Stimulated activated CD4-positive, alpha-beta T cell treated with anti-CD3 and anti-CD28 coated beads, Interleukin-12 subunit alpha, Interleukin-12 subunit beta, amount 100 ng/mL, for 24 hours (primary cell): ENCODE measurements around the gene SPATA17.

ENCODE experiments used
- DNase-seq, 2 experiments: peaks; one replicate each; pipeline ENCODE4 v3.0.0-alpha.2; 2020; ENCODE audit warnings: low read depth in 2 of 2

The SPATA17 gene

GRCh38 chr1:217911908-217912307 lies 280.8 kb downstream of the SPATA17 start:
- DNase-seq, result no peak

DNA sequence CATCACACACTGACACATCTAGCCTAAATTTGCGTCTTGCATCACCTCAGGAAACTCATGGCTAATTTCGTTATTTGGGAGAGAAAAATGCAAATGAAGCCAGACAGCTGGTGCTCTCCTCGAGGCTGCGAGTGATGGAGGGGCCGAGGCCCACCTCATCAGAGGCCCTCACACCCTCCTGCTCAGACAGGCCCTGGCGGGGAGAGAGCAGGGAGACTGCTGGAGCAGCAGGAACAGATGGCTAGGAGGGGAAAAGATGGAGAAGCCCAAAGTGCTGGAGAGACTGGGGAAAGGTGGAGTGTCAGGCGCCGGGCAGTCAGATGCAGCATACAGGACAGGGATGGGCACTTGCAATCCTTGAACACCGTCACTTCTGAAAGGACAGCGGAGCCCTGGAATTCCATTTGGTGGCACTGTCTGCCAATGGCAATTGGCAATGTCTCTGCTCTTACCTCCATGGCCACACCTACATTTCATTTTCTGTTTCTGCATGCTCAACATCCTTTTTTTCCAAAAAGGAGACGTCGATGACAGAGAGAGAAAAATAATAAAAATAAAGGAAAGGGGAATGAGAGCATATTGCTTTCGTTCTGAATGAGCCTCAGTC lies 286.2 kb downstream of the SPATA17 start:
- no peak for DNase-seq

DNA sequence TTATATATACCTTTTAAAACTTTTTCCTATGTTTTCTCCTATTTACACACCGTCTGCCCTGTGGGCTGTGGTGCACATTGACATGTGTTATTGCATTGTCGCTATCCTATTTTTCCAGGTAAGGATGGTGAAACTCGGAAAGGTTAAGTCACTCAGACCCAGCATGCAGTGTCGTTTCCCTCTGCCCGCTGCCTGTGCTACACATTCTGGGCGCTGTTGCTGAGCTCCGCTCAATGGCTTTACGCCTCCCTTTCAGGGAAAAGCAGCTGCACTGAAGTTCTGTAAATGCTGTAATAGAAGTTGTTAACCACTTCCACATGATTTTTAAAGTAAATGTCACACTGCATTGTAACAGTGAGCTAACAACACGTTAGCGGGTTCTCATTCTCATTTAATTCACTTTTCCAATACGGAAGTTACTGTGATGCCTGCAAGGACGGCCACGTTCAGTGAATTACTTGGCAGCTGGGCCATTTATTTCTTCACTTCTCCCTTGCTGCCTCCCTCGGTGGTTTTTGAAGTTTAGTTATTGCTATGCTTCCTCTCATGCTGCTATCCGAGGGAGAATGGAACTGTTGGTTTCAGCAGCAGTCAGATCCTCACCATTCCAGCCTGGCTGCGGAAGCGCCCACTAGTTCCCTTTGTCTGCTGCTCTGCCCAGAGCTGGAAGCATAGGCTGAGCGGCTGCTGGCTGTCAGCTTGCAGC lies 288.7 kb downstream of the SPATA17 start:
- no peak for DNase-seq
